ENCODE measurements around the gene PPP3CA.

Gene PPP3CA

DNA sequence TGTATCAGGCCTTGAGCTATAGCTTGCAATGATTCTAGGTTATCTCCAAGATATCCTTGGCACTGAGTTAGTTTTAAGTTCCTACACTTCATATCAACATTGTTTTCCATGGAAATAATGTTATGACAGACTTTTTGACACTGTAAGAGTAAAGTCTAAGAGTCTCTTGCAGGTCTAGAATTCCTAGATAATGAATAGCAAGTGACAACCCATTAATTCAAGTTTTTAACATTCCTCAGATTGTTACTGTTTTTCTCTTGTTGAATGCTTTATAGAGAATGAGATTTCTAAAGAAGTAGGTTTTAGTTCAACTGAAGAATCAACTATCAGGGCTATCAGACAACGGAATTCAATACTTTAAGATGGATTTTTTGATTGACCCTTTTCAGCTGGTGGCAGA lies 276.1 kb downstream of the PPP3CA start:
- WGBS (ENCODE audit: insufficient coverage): 100% methylated on average over 1 of the region's 1 CpG
- Histone ChIP-seq H3K27me3 (replicated peaks in 2 of 5; ENCODE audit: control insufficient read depth in 4 of 5, insufficient read depth in 5 of 5, low read length in 4 of 5) (no peaks in the 10 kb centered on the region), H3K36me3 (ENCODE audit: control insufficient read depth in 4 of 4, insufficient read depth in 4 of 4, low read length in 3 of 4) (peaks cover 3 to 13% (median 7%) of the 10 kb centered on the region in 4 experiments), H3K4me1 (ENCODE audit: control extremely low read depth in 1 of 4, control insufficient read depth in 4 of 4, insufficient read depth in 4 of 4, low read length in 3 of 4) (no peaks in the 10 kb centered on the region), H3K4me3 (ENCODE audit: control insufficient read depth in 1 of 7, extremely low read depth in 1 of 7, insufficient read depth in 4 of 7, low read depth in 2 of 7, low read length in 6 of 7) (no peak overlapping the region), H3K27ac (ENCODE audit: insufficient read depth in 1 of 2, low read depth in 1 of 2, low read length in 2 of 2, poor library complexity in 1 of 2, severe bottlenecking in 2 of 2) (no peak overlapping the region), H3K9me3 (ENCODE audit: control extremely low read depth in 1 of 5, control insufficient read depth in 4 of 5, insufficient read depth in 2 of 5, low read depth in 1 of 5, low read length in 4 of 5) (no peaks in the 10 kb centered on the region)
- ChIA-PET CTCF (interaction anchor here (0.9 kb wide), 1 partner anchor 14 kb away, joined by 3 read pairs; no protein-coding TSS in a partner anchor), POLR2A (no interaction called here)
- no peak for DNase-seq

DNA sequence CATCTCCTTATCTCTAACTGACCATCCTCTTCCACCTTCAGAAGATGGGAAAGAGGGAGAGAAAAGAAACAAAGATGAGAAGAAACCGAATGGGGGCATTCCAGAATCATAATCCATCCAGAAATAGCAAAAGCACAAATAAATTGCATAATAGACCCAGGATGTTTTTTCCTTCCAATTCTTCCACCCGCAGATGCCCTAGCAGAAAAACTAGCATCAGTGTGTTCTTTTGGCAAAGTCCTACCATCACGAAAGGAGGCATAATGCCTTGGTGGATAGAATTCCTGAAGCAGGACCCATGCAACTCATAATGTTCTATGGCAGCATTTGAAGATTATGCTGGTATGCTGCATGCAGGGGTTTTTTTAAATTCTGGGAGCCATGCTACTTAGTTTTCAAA lies 279.2 kb downstream of the PPP3CA start:
- ChIA-PET CTCF (no interaction called here), POLR2A (no interaction called here)
- DNase-seq: no peak
- peaks cover 0 to 3% (median 1%) of the 10 kb centered on the region in 4 experiments for H3K4me1 ChIP-seq (ENCODE audit: control extremely low read depth in 1 of 4, control insufficient read depth in 4 of 4, insufficient read depth in 4 of 4, low read length in 3 of 4)
- H3K36me3 ChIP-seq (ENCODE audit: control insufficient read depth in 4 of 4, insufficient read depth in 4 of 4, low read length in 3 of 4): peaks cover 0 to 10% (median 4%) of the 10 kb centered on the region in 4 experiments
- H3K4me3 ChIP-seq (ENCODE audit: control insufficient read depth in 1 of 7, extremely low read depth in 1 of 7, insufficient read depth in 4 of 7, low read depth in 2 of 7, low read length in 6 of 7): no peak overlapping the region
- 83% methylated on average over 1 of the region's 3 CpGs for WGBS (ENCODE audit: insufficient coverage)
- no peak overlapping the region for H3K27ac ChIP-seq (ENCODE audit: insufficient read depth in 1 of 2, low read depth in 1 of 2, low read length in 2 of 2, poor library complexity in 1 of 2, severe bottlenecking in 2 of 2)
- no peaks in the 10 kb centered on the region for H3K9me3 ChIP-seq (ENCODE audit: control extremely low read depth in 1 of 5, control insufficient read depth in 4 of 5, insufficient read depth in 2 of 5, low read depth in 1 of 5, low read length in 4 of 5)
- no peaks in the 10 kb centered on the region for H3K27me3 ChIP-seq (replicated peaks in 2 of 5; ENCODE audit: control insufficient read depth in 4 of 5, insufficient read depth in 5 of 5, low read length in 4 of 5)

DNA sequence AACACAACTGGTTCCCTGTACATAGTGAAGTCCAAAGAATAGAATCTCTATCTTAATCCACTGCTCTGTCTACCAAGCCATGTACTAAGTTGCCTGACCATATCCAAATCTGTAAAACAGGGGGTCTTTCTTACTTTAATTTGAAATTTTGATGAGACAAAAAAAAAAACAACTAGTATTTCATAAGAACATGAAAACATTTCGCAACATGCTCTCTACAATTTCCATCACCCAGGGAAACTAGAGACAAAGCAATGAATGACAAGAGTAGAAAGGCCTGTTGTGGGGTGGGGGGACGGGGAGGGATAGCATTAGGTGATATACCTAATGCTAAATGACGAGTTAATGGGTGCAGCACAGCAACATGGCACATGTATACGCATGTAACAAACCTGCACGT lies 279.9 kb downstream of the PPP3CA start:
- Histone ChIP-seq H3K27me3 (replicated peaks in 2 of 5; ENCODE audit: control insufficient read depth in 4 of 5, insufficient read depth in 5 of 5, low read length in 4 of 5) (no peaks in the 10 kb centered on the region), H3K4me3 (ENCODE audit: control insufficient read depth in 1 of 7, extremely low read depth in 1 of 7, insufficient read depth in 4 of 7, low read depth in 2 of 7, low read length in 6 of 7) (no peak overlapping the region), H3K4me1 (ENCODE audit: control extremely low read depth in 1 of 4, control insufficient read depth in 4 of 4, insufficient read depth in 4 of 4, low read length in 3 of 4) (peaks cover 0 to 5% (median 1%) of the 10 kb centered on the region in 4 experiments), H3K36me3 (ENCODE audit: control insufficient read depth in 4 of 4, insufficient read depth in 4 of 4, low read length in 3 of 4) (peaks cover 0 to 10% (median 6%) of the 10 kb centered on the region in 4 experiments), H3K27ac (ENCODE audit: insufficient read depth in 1 of 2, low read depth in 1 of 2, low read length in 2 of 2, poor library complexity in 1 of 2, severe bottlenecking in 2 of 2) (no peak overlapping the region), H3K9me3 (ENCODE audit: control extremely low read depth in 1 of 5, control insufficient read depth in 4 of 5, insufficient read depth in 2 of 5, low read depth in 1 of 5, low read length in 4 of 5) (no peaks in the 10 kb centered on the region)
- ChIA-PET CTCF (no interaction called here), POLR2A (no interaction called here)
- no peak for DNase-seq
- no CpG with 5 or more reads among the region's 5 CpGs for WGBS (ENCODE audit: insufficient coverage)

DNA sequence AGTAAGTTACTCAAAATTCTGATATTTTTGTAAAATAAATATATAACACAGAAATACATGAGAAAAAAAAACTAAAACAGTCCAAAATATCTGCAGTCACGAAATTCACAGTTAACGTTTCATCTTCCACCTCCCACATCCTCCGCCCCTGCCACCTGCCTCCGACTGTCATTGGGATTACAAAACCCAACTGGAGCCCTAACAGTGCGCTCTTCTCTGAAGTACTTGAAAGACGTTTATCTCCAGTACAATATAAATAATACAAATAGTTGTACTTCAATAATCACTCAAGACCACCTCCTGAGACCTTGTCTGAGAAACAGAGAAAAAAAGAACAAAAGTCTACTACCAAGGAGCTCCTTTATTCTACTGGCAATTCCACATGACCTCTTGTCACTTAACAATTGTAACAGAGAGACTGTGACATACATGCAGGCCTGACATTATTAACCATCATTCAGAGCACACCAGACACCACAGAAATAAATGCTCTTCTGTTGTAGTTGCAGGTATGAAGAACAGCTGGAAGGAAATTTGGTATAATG lies 280.6 kb downstream of the PPP3CA start:
- H3K9me3 ChIP-seq (ENCODE audit: control extremely low read depth in 1 of 5, control insufficient read depth in 4 of 5, insufficient read depth in 2 of 5, low read depth in 1 of 5, low read length in 4 of 5): no peaks in the 10 kb centered on the region
- no peak overlapping the region for H3K4me3 ChIP-seq (ENCODE audit: control insufficient read depth in 1 of 7, extremely low read depth in 1 of 7, insufficient read depth in 4 of 7, low read depth in 2 of 7, low read length in 6 of 7)
- peaks cover 0 to 10% (median 4%) of the 10 kb centered on the region in 4 experiments for H3K36me3 ChIP-seq (ENCODE audit: control insufficient read depth in 4 of 4, insufficient read depth in 4 of 4, low read length in 3 of 4)
- H3K4me1 ChIP-seq (ENCODE audit: control extremely low read depth in 1 of 4, control insufficient read depth in 4 of 4, insufficient read depth in 4 of 4, low read length in 3 of 4): peaks cover 0 to 5% (median 1%) of the 10 kb centered on the region in 4 experiments
- WGBS (ENCODE audit: insufficient coverage): 97% methylated on average over 4 of the region's 6 CpGs
- no peaks in the 10 kb centered on the region for H3K27me3 ChIP-seq (replicated peaks in 2 of 5; ENCODE audit: control insufficient read depth in 4 of 5, insufficient read depth in 5 of 5, low read length in 4 of 5)
- H3K27ac ChIP-seq (ENCODE audit: insufficient read depth in 1 of 2, low read depth in 1 of 2, low read length in 2 of 2, poor library complexity in 1 of 2, severe bottlenecking in 2 of 2): no peak overlapping the region
- ChIA-PET POLR2A (no interaction called here), CTCF (no interaction called here)
- no peak for DNase-seq

DNA sequence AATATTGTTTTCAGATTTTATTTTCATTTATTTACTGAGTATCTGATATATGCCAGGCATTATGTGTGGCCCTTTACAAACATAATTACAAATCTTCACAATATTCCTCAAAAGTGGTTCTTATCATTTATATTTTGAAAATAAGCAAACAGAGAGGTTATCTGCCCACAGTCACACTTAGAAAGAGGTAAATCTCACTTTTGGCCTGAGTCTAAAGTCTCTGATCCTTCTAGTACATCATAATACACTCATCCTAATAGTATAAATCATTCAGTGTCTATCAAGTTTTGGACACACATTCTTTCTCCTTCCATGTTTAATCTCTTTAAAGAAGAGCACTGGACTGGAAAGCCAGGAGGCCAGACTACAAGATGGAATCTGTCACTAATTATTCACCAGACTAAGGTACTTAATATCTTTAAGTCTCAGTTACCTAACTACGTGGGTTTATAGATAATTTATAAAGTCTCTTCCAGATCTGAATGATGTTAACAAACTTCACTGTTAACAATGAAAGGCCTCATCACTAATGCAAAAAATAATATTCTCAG lies 281.3 kb downstream of the PPP3CA start:
- Histone ChIP-seq H3K36me3 (ENCODE audit: control insufficient read depth in 4 of 4, insufficient read depth in 4 of 4, low read length in 3 of 4) (peaks cover 0 to 7% (median 4%) of the 10 kb centered on the region in 4 experiments), H3K9me3 (ENCODE audit: control extremely low read depth in 1 of 5, control insufficient read depth in 4 of 5, insufficient read depth in 2 of 5, low read depth in 1 of 5, low read length in 4 of 5) (no peaks in the 10 kb centered on the region), H3K27ac (ENCODE audit: insufficient read depth in 1 of 2, low read depth in 1 of 2, low read length in 2 of 2, poor library complexity in 1 of 2, severe bottlenecking in 2 of 2) (no peak overlapping the region), H3K4me1 (ENCODE audit: control extremely low read depth in 1 of 4, control insufficient read depth in 4 of 4, insufficient read depth in 4 of 4, low read length in 3 of 4) (peaks cover 0 to 5% (median 1%) of the 10 kb centered on the region in 4 experiments), H3K27me3 (replicated peaks in 2 of 5; ENCODE audit: control insufficient read depth in 4 of 5, insufficient read depth in 5 of 5, low read length in 4 of 5) (no peaks in the 10 kb centered on the region), H3K4me3 (ENCODE audit: control insufficient read depth in 1 of 7, extremely low read depth in 1 of 7, insufficient read depth in 4 of 7, low read depth in 2 of 7, low read length in 6 of 7) (no peak overlapping the region)
- no CpG with 5 or more reads among the region's 1 CpG for WGBS (ENCODE audit: insufficient coverage)
- ChIA-PET CTCF (no interaction called here), POLR2A (no interaction called here)
- DNase-seq: no peak

DNA sequence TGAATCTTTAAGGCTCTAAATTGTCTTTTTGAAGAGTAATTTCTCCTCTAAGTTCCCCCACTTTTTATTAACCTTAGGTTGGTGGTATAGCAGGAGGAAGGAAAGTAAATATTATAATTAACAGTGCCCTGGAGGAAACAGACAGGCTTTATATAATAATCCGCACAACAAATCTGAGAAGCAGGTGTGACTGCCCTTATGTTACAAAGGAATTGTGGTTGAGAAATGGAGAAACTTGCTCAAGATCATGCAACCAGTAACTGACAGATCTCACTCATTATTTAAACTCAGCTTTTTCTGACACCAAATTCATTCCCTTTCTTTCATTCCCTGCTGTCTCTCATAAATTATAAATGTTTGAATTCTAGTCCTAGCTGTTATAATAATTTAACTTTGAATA lies 282.0 kb downstream of the PPP3CA start:
- H3K27me3 ChIP-seq (replicated peaks in 2 of 5; ENCODE audit: control insufficient read depth in 4 of 5, insufficient read depth in 5 of 5, low read length in 4 of 5): no peaks in the 10 kb centered on the region
- no peak overlapping the region for H3K4me3 ChIP-seq (ENCODE audit: control insufficient read depth in 1 of 7, extremely low read depth in 1 of 7, insufficient read depth in 4 of 7, low read depth in 2 of 7, low read length in 6 of 7)
- peaks cover 0 to 5% (median 1%) of the 10 kb centered on the region in 4 experiments for H3K4me1 ChIP-seq (ENCODE audit: control extremely low read depth in 1 of 4, control insufficient read depth in 4 of 4, insufficient read depth in 4 of 4, low read length in 3 of 4)
- POLR2A ChIA-PET: no interaction called here
- no peaks in the 10 kb centered on the region for H3K9me3 ChIP-seq (ENCODE audit: control extremely low read depth in 1 of 5, control insufficient read depth in 4 of 5, insufficient read depth in 2 of 5, low read depth in 1 of 5, low read length in 4 of 5)
- CTCF ChIA-PET: no interaction called here
- H3K36me3 ChIP-seq (ENCODE audit: control insufficient read depth in 4 of 4, insufficient read depth in 4 of 4, low read length in 3 of 4): peaks cover 0 to 10% (median 4%) of the 10 kb centered on the region in 4 experiments
- no CpG with 5 or more reads among the region's 1 CpG for WGBS (ENCODE audit: insufficient coverage)
- DNase-seq: no peak
- H3K27ac ChIP-seq (ENCODE audit: insufficient read depth in 1 of 2, low read depth in 1 of 2, low read length in 2 of 2, poor library complexity in 1 of 2, severe bottlenecking in 2 of 2): no peak overlapping the region

DNA sequence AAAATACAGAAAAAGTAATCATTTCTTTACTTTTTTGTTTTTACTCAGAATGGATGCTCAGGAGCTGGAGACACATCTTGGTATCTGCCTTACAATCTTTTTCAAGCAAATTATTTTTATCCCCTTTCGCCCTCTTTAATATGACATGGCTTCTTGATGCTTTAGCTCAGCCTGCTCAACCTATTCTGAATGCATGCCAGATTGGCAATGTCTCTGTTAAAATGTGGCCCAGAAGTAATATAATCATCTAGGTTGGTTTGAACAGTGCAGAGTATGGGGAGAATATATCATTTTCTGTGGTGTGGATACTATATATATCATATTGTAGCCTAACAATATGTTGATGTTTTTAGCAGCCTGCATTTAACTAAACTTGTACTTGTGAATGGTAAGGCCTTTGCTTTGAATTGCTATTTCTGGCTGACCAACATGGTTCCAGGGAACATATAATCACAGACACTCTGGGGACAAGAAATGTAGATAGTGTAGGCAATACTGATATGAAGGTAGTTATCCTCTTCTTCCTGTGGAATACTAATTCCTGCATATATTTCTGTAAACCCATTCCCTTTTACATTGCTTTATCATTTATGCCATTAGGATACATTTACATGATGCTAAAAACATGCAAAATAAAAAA lies 282.7 kb downstream of the PPP3CA start:
- no peak for DNase-seq
- ChIA-PET POLR2A (no interaction called here), CTCF (no interaction called here)
- Histone ChIP-seq H3K9me3 (ENCODE audit: control extremely low read depth in 1 of 5, control insufficient read depth in 4 of 5, insufficient read depth in 2 of 5, low read depth in 1 of 5, low read length in 4 of 5) (no peaks in the 10 kb centered on the region), H3K27ac (ENCODE audit: insufficient read depth in 1 of 2, low read depth in 1 of 2, low read length in 2 of 2, poor library complexity in 1 of 2, severe bottlenecking in 2 of 2) (no peak overlapping the region), H3K27me3 (replicated peaks in 2 of 5; ENCODE audit: control insufficient read depth in 4 of 5, insufficient read depth in 5 of 5, low read length in 4 of 5) (no peaks in the 10 kb centered on the region), H3K4me3 (ENCODE audit: control insufficient read depth in 1 of 7, extremely low read depth in 1 of 7, insufficient read depth in 4 of 7, low read depth in 2 of 7, low read length in 6 of 7) (no peak overlapping the region), H3K4me1 (ENCODE audit: control extremely low read depth in 1 of 4, control insufficient read depth in 4 of 4, insufficient read depth in 4 of 4, low read length in 3 of 4) (peaks cover 0 to 5% (median 1%) of the 10 kb centered on the region in 4 experiments), H3K36me3 (ENCODE audit: control insufficient read depth in 4 of 4, insufficient read depth in 4 of 4, low read length in 3 of 4) (peaks cover 2 to 13% (median 6%) of the 10 kb centered on the region in 4 experiments)
- WGBS (ENCODE audit: insufficient coverage): 100% methylated on average over 1 of the region's 1 CpG

Measured in common myeloid progenitor, CD34-positive (primary cell).